CD4-positive, alpha-beta T cell treated with Interleukin-17A for 4 hours (primary cell): Measurements from ENCODE around the gene GH2.
"Not testable (repeated sequence)": the region's sequence is repeated elsewhere in the genome, so short reads cannot be mapped to it uniquely, and the experiment has no call there.

Experiments used
- DNase-seq: peaks from one replicate; pipeline ENCODE4 v3.0.0-alpha.2; 2020; ENCODE audit warnings: mixed read lengths

The GH2 gene

DNA sequence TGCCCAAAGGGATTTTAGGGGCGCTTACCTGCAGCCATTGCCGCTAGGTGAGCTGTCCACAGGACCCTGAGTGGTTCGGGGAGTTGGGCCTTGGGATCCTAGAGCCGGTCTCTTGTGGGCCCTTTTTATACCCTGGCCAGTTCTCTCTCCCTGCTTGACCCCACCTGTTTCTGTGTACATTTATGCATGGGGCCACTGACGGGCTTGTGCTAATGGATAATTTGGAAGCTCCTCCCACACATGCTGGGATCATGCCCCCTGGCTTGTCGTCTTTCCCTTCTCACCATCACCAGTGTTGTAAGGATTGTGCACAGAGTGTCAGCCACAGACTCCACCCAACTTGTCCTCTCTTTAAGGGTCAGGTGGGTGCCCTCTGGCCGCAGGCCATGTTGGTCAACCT is 8.2 kb downstream of the GH2 start, which contains the start of gene CSH2:
CSH2 (minus strand) TSS at position 101 of the 400 bp plus-strand sequence; CDS start at position 38, 63 bp downstream.
- DNase-seq, result not testable (repeated sequence)

DNA sequence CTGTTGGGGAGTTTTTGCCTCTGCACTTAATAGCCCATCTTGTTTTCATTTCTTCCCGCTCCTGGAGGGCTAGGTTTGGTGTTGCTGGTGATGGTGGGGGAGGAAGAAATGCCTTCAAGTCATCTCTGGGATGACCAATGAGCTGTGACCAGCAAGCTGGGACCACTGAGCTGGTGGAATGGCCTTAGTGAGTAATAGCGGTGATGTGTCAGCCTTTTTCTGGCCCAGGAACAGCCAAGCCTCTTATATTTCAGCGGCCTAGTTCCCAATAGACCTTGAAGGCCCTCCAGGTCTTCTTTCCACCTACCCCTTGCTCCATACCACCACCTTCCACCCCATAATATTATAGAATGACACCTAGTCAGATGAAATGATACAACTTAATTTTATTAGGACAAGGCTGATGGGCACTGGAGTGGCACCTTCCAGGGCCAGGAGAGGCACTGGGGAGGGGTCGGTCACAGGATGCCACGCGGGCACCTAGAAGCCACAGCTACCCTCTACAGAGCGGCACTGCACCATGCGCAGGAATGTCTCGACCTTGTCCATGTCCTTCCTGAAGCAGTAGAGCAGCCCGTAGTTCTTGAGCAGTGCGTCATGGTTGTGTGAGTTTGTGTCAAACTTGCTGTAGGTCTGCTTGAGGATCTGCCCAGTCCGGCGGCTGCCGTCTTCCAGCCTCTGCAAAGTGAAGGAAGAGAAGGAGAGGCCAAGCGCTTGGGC is 9.9 kb downstream of the GH2 start:
- DNase-seq, result not testable (repeated sequence)

- not testable (repeated sequence) for DNase-seq
Measured at GRCh38 chr17:63870292-63870665, 11.5 kb downstream of the GH2 start.

DNA sequence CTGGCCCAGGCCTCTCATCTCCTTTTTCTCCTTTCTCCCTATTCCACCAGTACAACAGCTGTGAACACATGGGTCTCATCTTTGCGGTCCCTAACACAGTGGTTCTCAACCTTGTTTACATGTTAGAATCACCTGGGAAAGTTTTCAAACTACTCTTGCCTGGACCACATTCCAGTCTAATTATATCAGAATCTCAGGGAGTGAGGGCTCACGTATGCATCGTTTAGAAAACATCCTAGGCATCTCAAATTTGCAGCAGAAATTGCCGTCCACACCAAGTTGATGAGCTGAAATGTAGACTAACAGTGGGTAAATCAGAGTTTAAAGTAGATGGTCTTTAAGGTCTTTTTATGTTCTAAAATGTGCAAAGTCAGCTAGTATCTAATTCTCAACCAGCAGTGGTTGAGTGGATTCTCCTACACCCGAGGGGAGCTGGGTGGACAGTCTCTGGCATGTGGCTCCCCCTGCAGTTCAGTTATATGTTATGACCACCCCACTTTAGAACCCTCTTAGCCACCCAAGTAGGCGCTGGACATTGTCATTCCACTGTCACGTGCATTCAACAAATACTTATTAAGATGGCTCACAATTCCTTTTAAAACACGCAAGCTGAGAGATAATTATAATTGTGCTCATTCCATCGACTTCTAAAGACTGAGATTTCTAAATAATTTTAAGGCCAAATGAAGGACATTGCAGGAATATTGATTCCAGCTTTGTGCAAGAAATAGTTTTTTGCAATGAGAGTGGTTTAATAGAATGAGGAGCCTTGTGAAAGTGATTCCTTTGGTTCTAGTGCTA is 12.1 kb downstream of the GH2 start:
- DNase-seq, result not testable (repeated sequence)

DNA sequence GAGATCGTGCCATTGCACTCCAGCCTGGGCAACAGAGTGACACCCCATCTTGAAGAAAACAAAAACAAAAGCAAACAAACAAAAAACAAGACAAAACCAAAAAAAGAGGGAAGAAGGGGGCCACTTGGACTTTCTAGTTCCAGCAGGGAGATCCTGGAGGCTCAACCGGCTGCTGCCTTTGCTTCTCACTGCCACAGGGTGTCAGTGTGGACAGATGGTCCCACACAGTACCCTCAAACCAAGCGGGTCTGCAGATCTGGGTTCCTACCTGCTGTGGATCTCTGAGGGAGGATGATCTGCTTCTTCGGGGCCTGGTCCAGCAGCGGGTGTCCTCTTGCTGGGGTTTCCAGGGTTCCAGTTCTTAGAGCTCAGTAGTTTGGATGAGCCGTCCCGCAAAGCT is 15.1 kb downstream of the GH2 start:
- not testable (repeated sequence) for DNase-seq

DNA sequence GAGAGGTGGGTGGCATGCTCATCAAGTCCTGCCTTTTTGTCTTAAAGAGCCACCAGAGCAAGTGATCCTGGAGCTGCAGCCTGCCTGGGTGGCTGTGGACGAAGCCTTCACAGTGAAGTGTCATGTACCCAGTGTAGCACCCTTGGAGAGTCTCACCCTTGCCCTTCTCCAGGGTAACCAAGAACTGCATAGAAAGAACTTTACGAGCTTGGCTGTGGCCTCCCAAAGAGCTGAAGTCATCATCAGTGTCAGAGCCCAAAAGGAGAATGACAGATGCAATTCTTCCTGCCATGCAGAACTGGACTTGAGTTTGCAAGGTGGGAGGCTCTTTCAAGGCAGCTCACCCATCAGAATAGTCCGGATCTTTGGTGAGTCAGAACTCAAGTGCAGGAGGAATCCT is 22.5 kb downstream of the GH2 start:
- DNase-seq, result no peak

DNA sequence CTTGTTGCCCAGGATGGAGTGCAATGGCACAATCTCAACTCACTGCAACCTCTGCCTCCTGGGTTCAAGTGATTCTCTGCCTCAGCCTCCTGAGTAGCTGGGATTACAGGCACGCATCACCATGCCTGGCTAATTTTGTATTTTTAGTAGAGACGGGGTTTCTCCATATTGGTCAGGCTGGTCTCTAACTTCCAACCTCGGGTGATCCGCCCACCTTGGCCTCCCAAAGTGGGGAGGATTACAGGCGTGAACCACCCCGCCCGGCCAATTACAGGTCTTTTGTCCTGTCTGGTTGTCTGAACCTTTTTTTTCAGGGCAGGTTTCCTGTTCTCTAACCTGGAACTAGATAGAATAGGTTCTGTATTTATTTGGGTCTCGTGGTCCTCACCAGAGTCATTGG is 25.3 kb downstream of the GH2 start:
- not testable (repeated sequence) for DNase-seq

GRCh38 chr17:63855185-63855584 is 26.6 kb downstream of the GH2 start:
- DNase-seq, result no peak

GRCh38 chr17:63854709-63855108 is 27.0 kb downstream of the GH2 start:
- DNase-seq, result no peak

GRCh38 chr17:63853260-63853659 is 28.5 kb downstream of the GH2 start:
- DNase-seq, result no peak

- DNase-seq, result no peak
Measured at GRCh38 chr17:63850401-63850800, 31.3 kb downstream of the GH2 start.

DNA sequence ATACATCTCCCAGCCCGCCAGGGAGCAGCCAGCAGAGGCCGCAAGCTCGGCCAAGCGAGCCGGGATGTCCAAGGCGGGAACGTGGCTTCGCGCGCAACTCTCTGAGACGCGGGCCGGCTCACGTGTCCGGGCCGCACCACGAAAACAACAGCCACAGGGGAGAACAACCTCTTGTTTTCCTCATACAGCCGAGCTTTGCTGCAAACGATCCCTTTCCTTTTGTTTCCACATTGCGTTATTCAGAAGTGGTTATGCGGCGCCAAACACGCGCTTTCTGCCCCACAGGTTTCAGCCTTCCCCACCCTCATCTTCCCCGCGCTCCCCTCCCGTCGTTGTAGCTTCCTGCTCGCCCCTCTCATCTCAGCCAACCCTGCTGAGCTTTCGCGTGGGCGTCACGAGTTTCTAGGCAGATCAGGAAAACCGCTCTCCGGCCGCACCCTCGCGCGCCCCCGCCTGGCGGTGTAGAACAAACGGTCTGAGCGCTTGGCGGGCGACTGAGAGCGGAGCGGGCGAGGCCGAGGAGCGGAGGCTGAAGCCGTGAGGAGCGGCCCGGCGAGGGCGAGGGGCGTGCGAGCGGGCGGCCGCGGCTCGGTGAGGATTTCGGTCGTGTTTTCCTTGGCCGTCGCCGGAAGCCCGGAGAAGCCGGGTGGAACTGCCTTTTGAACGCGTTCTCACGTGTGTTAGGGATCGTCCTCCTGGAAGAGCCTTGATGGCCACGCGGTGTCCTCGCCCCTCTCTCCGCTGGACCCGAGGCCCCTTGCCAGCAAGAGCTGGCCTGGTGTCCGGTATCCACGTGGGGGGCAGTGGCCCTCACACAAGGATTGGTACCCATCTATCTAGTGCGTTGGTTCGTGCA is 32.7 kb downstream of the GH2 start:
- DNase-seq, result peak; percentile 95

DNA sequence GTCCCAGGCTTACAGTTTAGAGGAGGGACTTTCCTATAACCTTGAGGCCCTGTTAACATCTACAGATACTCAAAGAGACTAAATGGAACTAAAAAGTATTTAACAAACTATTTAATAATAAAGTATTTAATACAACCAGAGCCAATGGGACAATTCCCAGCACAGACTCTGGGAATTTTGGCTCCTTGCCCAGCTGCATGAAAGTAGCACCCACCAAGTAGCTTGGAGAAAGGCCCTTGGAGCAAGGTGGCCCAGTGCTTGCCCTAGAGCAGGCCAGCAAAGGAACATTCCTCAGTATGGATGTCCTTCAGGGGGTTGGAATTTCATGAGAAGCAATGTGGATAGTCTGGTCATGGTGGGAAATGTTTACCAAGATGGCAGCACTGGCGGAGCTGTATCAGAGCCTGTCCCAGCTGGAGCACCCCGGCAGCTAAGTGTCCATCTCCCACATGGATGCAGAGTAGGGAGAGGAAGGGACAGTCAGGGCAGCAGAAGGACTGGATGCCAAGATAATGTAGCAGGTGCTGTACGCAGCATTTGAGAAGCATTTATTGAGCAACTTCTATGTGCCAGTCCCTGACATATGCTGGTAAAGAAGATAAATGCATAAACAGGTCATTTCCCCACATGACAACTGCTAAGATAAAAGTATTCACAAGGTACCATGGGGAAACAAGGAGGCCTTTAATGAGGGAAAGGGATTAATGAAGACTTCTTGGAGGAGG is 34.1 kb downstream of the GH2 start:
- DNase-seq, result no peak

DNA sequence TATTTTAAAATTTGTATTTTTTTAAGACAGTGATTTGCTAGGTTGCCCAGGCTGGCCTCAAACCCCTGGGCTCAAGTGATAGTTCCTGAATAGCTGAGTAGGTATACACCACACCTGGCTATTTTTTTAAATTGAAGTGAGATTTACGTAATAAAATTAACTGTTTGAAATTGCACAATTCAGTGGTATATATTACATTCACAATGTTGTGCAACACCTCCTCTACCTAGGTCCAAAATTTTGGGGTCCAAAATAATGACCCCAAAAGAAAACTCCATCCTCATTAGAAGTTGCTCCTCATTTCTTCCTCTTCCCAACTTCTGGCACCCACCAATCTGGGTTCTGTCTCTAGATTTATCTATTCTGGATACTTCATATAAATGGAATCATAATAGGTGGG is 36.2 kb downstream of the GH2 start:
- no peak for DNase-seq

DNA sequence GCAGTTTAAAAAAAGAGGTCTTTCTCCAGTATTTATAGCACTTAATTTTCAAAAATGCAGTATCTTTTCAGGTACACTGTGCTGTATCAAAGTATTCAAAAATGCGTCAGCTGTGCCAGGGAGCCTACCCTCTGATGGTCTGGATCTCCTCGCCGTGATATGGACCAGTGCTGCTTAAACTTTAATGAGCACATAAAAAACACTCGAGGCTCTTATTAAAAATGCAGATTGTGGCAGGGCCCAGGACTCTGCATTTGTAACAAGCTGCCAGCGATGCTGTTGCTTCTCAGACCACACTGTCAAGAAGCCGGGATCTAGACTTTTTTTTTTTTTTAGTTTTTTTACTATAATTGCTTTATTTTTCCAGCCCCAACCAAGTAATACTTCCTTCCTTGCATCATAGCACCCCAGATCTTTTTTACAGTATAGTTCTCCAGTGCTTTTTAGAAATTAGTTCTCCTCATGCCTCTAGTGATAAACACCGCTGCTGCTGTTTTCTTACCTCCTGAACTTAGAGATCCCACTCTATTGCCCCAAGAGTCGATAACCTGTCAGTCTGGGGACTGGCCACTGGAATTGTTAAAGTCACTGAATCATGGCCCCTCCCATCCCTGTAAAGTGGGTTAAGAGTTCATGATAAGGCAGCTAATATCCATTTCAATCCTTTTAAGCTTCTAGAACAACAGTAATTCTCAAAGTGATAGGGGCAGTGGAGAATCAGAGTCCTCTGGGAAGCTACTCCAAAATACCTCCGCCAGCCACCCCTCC is 37.6 kb downstream of the GH2 start:
- DNase-seq, result no peak

DNA sequence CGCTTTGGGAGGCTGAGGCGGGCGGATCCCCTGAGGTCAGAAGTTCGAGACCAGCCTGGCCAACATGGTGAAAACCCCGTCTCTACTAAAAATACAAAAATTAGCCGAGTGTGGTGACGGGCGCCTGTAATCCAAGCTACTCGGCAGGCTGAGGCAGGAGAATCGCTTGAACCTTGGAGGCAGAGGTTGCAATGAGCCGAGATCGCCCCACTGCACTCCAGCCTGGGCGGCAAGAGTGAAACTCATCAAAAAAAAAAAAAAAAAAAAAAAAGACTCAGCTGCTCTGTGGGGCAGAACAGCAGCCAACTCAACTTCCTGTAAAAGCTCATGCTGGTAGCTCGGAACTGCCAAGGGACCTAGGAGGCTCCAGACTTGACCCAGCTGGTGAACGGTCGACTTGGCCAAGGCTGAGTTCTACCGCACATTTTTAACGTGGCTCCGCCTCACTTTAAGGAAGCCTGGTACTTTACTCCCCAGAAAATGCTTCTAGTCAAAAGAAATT is 38.3 kb downstream of the GH2 start:
- peak; percentile 42 for DNase-seq

GRCh38 chr17:63842540-63843386 is 39.0 kb downstream of the GH2 start, which contains the start of gene SMARCD2:
Gene SMARCD2, minus strand, starts transcription at chr17:63842685. Its CDS starts 11 bp downstream, at chr17:63842674.
- peak; percentile 100 for DNase-seq

- DNase-seq, result no peak
Measured at GRCh38 chr17:63842173-63842539, 39.6 kb downstream of the GH2 start.

- DNase-seq, result peak; percentile 14
Measured at GRCh38 chr17:63841350-63842172, 40.2 kb downstream of the GH2 start.
